ENCODE data around the gene GOT2. TPM values are rescaled to one million over a fixed set of nuclear protein-coding genes. Genes with fewer than 3 reads are reported as not detected.

GOT2 gene
- total and polyA plus RNA-seq, 2 donors (not counting 1 experiment from before 2014, with no cell fraction given), result 15.8 to 33.6 TPM

DNA sequence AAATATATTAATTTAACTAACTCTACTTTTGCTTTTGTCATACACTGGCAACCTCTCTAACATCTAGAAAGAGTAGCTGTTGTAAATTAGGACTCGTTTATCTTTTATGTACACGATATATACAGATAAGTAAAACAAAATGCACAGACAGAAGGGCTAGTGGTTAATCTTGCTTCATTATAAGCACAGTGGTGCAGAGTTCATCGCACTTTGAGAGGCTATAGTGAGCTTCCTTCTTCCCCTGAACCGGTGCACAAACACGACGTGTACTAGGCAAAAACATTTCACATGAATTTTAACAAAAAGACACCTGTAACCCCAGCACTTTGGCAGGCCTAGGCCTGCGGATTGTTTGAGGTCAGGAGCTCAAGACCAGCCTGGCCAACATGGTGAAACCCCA, 10.4 kb upstream of the GOT2 start:
- no peaks in the 10 kb centered on the region for H3K4me1 Mint-ChIP-seq
- peaks cover 0 to 5% (median 0%) of the 10 kb centered on the region in 3 donors for H3K9me3 ChIP-seq (ENCODE audit: control extremely low read depth in 1 of 3, control insufficient read depth in 2 of 3, insufficient read depth in 1 of 3, low read length in 2 of 3)
- H3K4me2 ChIP-seq (replicated peaks; ENCODE audit: low read depth, low read length, poor library complexity, severe bottlenecking), result no peak overlapping the region

DNA sequence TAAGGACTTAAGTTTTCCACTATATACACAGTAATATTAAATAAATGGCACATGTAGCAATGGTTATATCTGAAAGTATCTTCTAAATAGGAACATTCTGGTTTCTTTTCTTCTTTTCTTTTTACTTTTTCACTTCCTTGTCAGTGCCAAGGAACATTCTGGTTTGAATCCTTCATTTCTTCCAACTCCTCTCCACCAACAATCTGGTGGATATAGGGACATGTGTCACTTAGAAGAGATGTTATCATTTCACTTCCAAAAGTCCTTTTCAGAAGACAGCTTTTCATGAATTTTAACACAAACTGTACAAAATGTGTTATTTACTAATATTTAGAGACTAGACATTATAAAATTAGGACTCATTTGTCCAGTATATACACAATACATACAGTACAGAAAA, 7.9 kb upstream of the GOT2 start:
- Histone ChIP-seq H3K79me2 (ENCODE audit: control insufficient read depth, insufficient read depth, low read length) (no peaks in the 10 kb centered on the region), H3K4me1 (ENCODE audit: control insufficient read depth in 2 of 2, insufficient read depth in 2 of 2, low read length in 2 of 2) (no peaks in the 10 kb centered on the region), H3K27ac (ENCODE audit: low read length in 2 of 2) (no peak overlapping the region), H4K20me1 (ENCODE audit: control insufficient read depth, insufficient read depth, low read length, poor library complexity, severe bottlenecking) (no peaks in the 10 kb centered on the region), H3K27me3 (replicated peaks in 1 of 4; ENCODE audit: control extremely low read depth in 1 of 4, control insufficient read depth in 3 of 4, insufficient read depth in 4 of 4, low read length in 3 of 4) (peaks cover 0 to 5% (median 0%) of the 10 kb centered on the region in 4 experiments), H3K9ac (ENCODE audit: low read length) (no peak overlapping the region), H2AFZ (ENCODE audit: insufficient read depth, low read depth, low read length, poor library complexity, severe bottlenecking) (no peak overlapping the region), H3K4me3 (ENCODE audit: control extremely low read depth in 1 of 5, extremely low read depth in 1 of 5, insufficient read depth in 1 of 5, low read depth in 2 of 5, low read length in 4 of 5) (no peak overlapping the region), H3K9me3 (ENCODE audit: control extremely low read depth in 1 of 3, control insufficient read depth in 2 of 3, insufficient read depth in 1 of 3, low read length in 2 of 3) (no peaks in the 10 kb centered on the region), H3K36me3 (replicated peaks in 1 of 2; ENCODE audit: control extremely low read depth in 1 of 2, control insufficient read depth in 1 of 2, extremely low read depth in 1 of 2, insufficient read depth in 2 of 2, low read length in 1 of 2) (no peaks in the 10 kb centered on the region), H3K4me2 (replicated peaks; ENCODE audit: low read depth, low read length, poor library complexity, severe bottlenecking) (no peak overlapping the region)
- no peaks in the 10 kb centered on the region for H3K9me3 Mint-ChIP-seq (ENCODE audit: insufficient read depth)
- CTCF ChIA-PET, result no interaction called here
- H3K27ac Mint-ChIP-seq, result no peak overlapping the region
- H3K4me3 Mint-ChIP-seq, result no peak overlapping the region
- TF ChIP-seq EZH2 (IDR thresholded peaks at IDR 0.05; ENCODE audit: borderline replicate concordance, insufficient read depth, low read depth, low read length, poor library complexity, severe bottlenecking), result no peak
- TF ChIP-seq, protein P1, sequence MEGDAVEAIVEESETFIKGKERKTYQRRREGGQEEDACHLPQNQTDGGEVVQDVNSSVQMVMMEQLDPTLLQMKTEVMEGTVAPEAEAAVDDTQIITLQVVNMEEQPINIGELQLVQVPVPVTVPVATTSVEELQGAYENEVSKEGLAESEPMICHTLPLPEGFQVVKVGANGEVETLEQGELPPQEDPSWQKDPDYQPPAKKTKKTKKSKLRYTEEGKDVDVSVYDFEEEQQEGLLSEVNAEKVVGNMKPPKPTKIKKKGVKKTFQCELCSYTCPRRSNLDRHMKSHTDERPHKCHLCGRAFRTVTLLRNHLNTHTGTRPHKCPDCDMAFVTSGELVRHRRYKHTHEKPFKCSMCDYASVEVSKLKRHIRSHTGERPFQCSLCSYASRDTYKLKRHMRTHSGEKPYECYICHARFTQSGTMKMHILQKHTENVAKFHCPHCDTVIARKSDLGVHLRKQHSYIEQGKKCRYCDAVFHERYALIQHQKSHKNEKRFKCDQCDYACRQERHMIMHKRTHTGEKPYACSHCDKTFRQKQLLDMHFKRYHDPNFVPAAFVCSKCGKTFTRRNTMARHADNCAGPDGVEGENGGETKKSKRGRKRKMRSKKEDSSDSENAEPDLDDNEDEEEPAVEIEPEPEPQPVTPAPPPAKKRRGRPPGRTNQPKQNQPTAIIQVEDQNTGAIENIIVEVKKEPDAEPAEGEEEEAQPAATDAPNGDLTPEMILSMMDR (IDR thresholded peaks at IDR 0.05), result no peak
- peaks cover 13% of the 10 kb centered on the region for H3K27me3 Mint-ChIP-seq
- H3K4me1 Mint-ChIP-seq, result no peaks in the 10 kb centered on the region
- intact Hi-C loops (cut with micrococcal nuclease), result no loop called here
- ATAC-seq (ENCODE audit: low read depth) (no peak), DNase-seq (no peak)
- POLR2A ChIA-PET, result no interaction called here

More for the DNA sequence above, 10.4 kb upstream of the GOT2 start:
- CTCF ChIA-PET, result interaction anchor here (1.8 kb wide), 1 partner anchor 9 kb away, joined by 3 read pairs; no protein-coding TSS in a partner anchor
- Histone ChIP-seq H3K36me3 (replicated peaks in 1 of 2; ENCODE audit: control extremely low read depth in 1 of 2, control insufficient read depth in 1 of 2, extremely low read depth in 1 of 2, insufficient read depth in 2 of 2, low read length in 1 of 2) (no peaks in the 10 kb centered on the region), H2AFZ (ENCODE audit: insufficient read depth, low read depth, low read length, poor library complexity, severe bottlenecking) (no peak overlapping the region), H3K27me3 (replicated peaks in 1 of 4; ENCODE audit: control extremely low read depth in 1 of 4, control insufficient read depth in 3 of 4, insufficient read depth in 4 of 4, low read length in 3 of 4) (no peaks in the 10 kb centered on the region), H3K9ac (ENCODE audit: low read length) (no peak overlapping the region), H4K20me1 (ENCODE audit: control insufficient read depth, insufficient read depth, low read length, poor library complexity, severe bottlenecking) (no peaks in the 10 kb centered on the region), H3K27ac (ENCODE audit: low read length in 2 of 2) (no peak overlapping the region), H3K4me3 (ENCODE audit: control extremely low read depth in 1 of 5, extremely low read depth in 1 of 5, insufficient read depth in 1 of 5, low read depth in 2 of 5, low read length in 4 of 5) (no peak overlapping the region), H3K4me1 (ENCODE audit: control insufficient read depth in 2 of 2, insufficient read depth in 2 of 2, low read length in 2 of 2) (no peaks in the 10 kb centered on the region), H3K79me2 (ENCODE audit: control insufficient read depth, insufficient read depth, low read length) (no peaks in the 10 kb centered on the region)
- Mint-ChIP-seq H3K27ac (no peak overlapping the region), H3K9me3 (ENCODE audit: insufficient read depth) (no peaks in the 10 kb centered on the region), H3K4me3 (no peak overlapping the region), H3K27me3 (peaks cover 5% of the 10 kb centered on the region)
- TF ChIP-seq, protein P1 (IDR thresholded peaks at IDR 0.05), result no peak
- no peak for TF ChIP-seq EZH2 (IDR thresholded peaks at IDR 0.05; ENCODE audit: borderline replicate concordance, insufficient read depth, low read depth, low read length, poor library complexity, severe bottlenecking)
- ATAC-seq (ENCODE audit: low read depth), result no peak
- POLR2A ChIA-PET, result no interaction called here
- DNase-seq, result no peak
- intact Hi-C loops (cut with micrococcal nuclease), result no loop called here
- WGBS (ENCODE audit: insufficient coverage), result 92% methylated on average over 5 of the region's 7 CpGs
